ENCODE results near the gene ARMC2. TPM values are rescaled to one million over a fixed set of nuclear protein-coding genes. Genes with fewer than 3 reads are reported as not detected.

ARMC2 gene
- total RNA-seq, 1 donor from 2014 or later: 0.26 TPM

- FAIRE-seq (no peak), DNase-seq (ENCODE audit: low read depth) (no peak)
- H3K27me3 ChIP-seq (ENCODE audit: control insufficient read depth, insufficient read depth, low read length): no peaks in the 10 kb centered on the region
- TF ChIP-seq CTCF (IDR thresholded peaks at IDR 0.05; ENCODE audit: insufficient read depth, low read length, severe bottlenecking): no peak
- H3K4me3 ChIP-seq (ENCODE audit: low read depth, low read length): no peak overlapping the region
- no peaks in the 10 kb centered on the region for H3K36me3 ChIP-seq (ENCODE audit: control insufficient read depth, insufficient read depth, low read length)
Measured at GRCh38 chr6:108942556-108943492, 94.6 kb downstream of the ARMC2 start.

- Histone ChIP-seq H3K27me3 (ENCODE audit: control insufficient read depth, insufficient read depth, low read length) (no peaks in the 10 kb centered on the region), H3K36me3 (ENCODE audit: control insufficient read depth, insufficient read depth, low read length) (no peaks in the 10 kb centered on the region), H3K4me3 (ENCODE audit: low read depth, low read length) (no peak overlapping the region)
- DNase-seq (ENCODE audit: low read depth) (no peak), FAIRE-seq (no peak)
- TF ChIP-seq CTCF (IDR thresholded peaks at IDR 0.05; ENCODE audit: insufficient read depth, low read length, severe bottlenecking): no peak
Measured at GRCh38 chr6:108944071-108944470, 95.8 kb downstream of the ARMC2 start.

GRCh38 chr6:108944707-108945680 is 96.8 kb downstream of the ARMC2 start:
- DNase-seq (ENCODE audit: low read depth): peak; percentile 68
- Histone ChIP-seq H3K27me3 (ENCODE audit: control insufficient read depth, insufficient read depth, low read length) (no peaks in the 10 kb centered on the region), H3K4me3 (ENCODE audit: low read depth, low read length) (no peak overlapping the region), H3K36me3 (ENCODE audit: control insufficient read depth, insufficient read depth, low read length) (no peaks in the 10 kb centered on the region)
- FAIRE-seq: no peak
- no peak for TF ChIP-seq CTCF (IDR thresholded peaks at IDR 0.05; ENCODE audit: insufficient read depth, low read length, severe bottlenecking)

GRCh38 chr6:108945681-108946159 is 97.5 kb downstream of the ARMC2 start:
- TF ChIP-seq CTCF (IDR thresholded peaks at IDR 0.05; ENCODE audit: insufficient read depth, low read length, severe bottlenecking): no peak
- Histone ChIP-seq H3K4me3 (ENCODE audit: low read depth, low read length) (no peak overlapping the region), H3K36me3 (ENCODE audit: control insufficient read depth, insufficient read depth, low read length) (no peaks in the 10 kb centered on the region), H3K27me3 (ENCODE audit: control insufficient read depth, insufficient read depth, low read length) (no peaks in the 10 kb centered on the region)
- DNase-seq (ENCODE audit: low read depth) (no peak), FAIRE-seq (no peak)

- DNase-seq (ENCODE audit: low read depth): no peak
- H3K4me3 ChIP-seq (ENCODE audit: low read depth, low read length): no peak overlapping the region
- H3K27me3 ChIP-seq (ENCODE audit: control insufficient read depth, insufficient read depth, low read length): no peaks in the 10 kb centered on the region
- no peaks in the 10 kb centered on the region for H3K36me3 ChIP-seq (ENCODE audit: control insufficient read depth, insufficient read depth, low read length)
- TF ChIP-seq CTCF (IDR thresholded peaks at IDR 0.05; ENCODE audit: insufficient read depth, low read length, severe bottlenecking): no peak
- FAIRE-seq: no peak
Measured at GRCh38 chr6:108946695-108947094, 98.5 kb downstream of the ARMC2 start.
